ENCODE measurements around the gene ARHGEF11.

The ARHGEF11 gene

GRCh38 chr1:156998840-156999500, 46.6 kb downstream of the ARHGEF11 start:
- no peak for DNase-seq (ENCODE audit: low spot score)

GRCh38 chr1:156998301-156998700, 47.2 kb downstream of the ARHGEF11 start:
- no peak for DNase-seq (ENCODE audit: low spot score)

- no peak for DNase-seq (ENCODE audit: low spot score)
These were observed 50.1 kb downstream of the ARHGEF11 start for GRCh38 chr1:156995412-156995811.

- no peak for DNase-seq (ENCODE audit: low spot score)
These were observed 51.3 kb downstream of the ARHGEF11 start for GRCh38 chr1:156994277-156994676.

- no peak for DNase-seq (ENCODE audit: low spot score)
These were observed 52.0 kb downstream of the ARHGEF11 start for GRCh38 chr1:156993426-156994147.

- no peak for DNase-seq (ENCODE audit: low spot score)
These were observed 53.3 kb downstream of the ARHGEF11 start for GRCh38 chr1:156992215-156992614.

GRCh38 chr1:156987715-156988114, 57.8 kb downstream of the ARHGEF11 start:
- DNase-seq (ENCODE audit: low spot score) = no peak

GRCh38 chr1:156980551-156980950, 65.0 kb downstream of the ARHGEF11 start:
- DNase-seq (ENCODE audit: low spot score) = no peak

GRCh38 chr1:156975084-156975483, 70.5 kb downstream of the ARHGEF11 start:
- DNase-seq (ENCODE audit: low spot score) = no peak

GRCh38 chr1:156973417-156973816, 72.1 kb downstream of the ARHGEF11 start:
- no peak for DNase-seq (ENCODE audit: low spot score)

- no peak for DNase-seq (ENCODE audit: low spot score)
These were observed 75.5 kb downstream of the ARHGEF11 start for GRCh38 chr1:156970017-156970416.

- DNase-seq (ENCODE audit: low spot score) = no peak
These were observed 76.0 kb downstream of the ARHGEF11 start for GRCh38 chr1:156969496-156969895.

- no peak for DNase-seq (ENCODE audit: low spot score)
These were observed 81.1 kb downstream of the ARHGEF11 start for GRCh38 chr1:156964441-156964840.

GRCh38 chr1:156963621-156964020, 81.9 kb downstream of the ARHGEF11 start:
- DNase-seq (ENCODE audit: low spot score) = peak; percentile 37

- DNase-seq (ENCODE audit: low spot score) = no peak
These were observed 83.8 kb downstream of the ARHGEF11 start for GRCh38 chr1:156961709-156962108.

GRCh38 chr1:156959925-156960324, 85.6 kb downstream of the ARHGEF11 start:
- DNase-seq (ENCODE audit: low spot score) = no peak

- no peak for DNase-seq (ENCODE audit: low spot score)
These were observed 86.1 kb downstream of the ARHGEF11 start for GRCh38 chr1:156959414-156959813.

GRCh38 chr1:156958247-156958714, 87.3 kb downstream of the ARHGEF11 start:
- no peak for DNase-seq (ENCODE audit: low spot score)

GRCh38 chr1:156957634-156958033, 87.9 kb downstream of the ARHGEF11 start:
- DNase-seq (ENCODE audit: low spot score) = no peak

- DNase-seq (ENCODE audit: low spot score) = no peak
These were observed 89.2 kb downstream of the ARHGEF11 start for GRCh38 chr1:156956333-156956732.

- no peak for DNase-seq (ENCODE audit: low spot score)
These were observed 92.0 kb downstream of the ARHGEF11 start for GRCh38 chr1:156953571-156953970.

- DNase-seq (ENCODE audit: low spot score) = no peak
These were observed 94.2 kb downstream of the ARHGEF11 start for GRCh38 chr1:156951371-156951770.

- no peak for DNase-seq (ENCODE audit: low spot score)
These were observed 96.4 kb downstream of the ARHGEF11 start for GRCh38 chr1:156949127-156949526.

- no peak for DNase-seq (ENCODE audit: low spot score)
These were observed 96.8 kb downstream of the ARHGEF11 start for GRCh38 chr1:156948708-156949107.
